IPS-NIHi11 (cell line): ENCODE results near the gene CLSTN1.
"Not testable (repeated sequence)": the region's sequence is repeated elsewhere in the genome, so short reads cannot be mapped to it uniquely, and the experiment has no call there.

ENCODE experiments used
- DNase-seq: peaks from one replicate; pipeline ENCODE4 v3.0.0; 2012; ENCODE audit warnings: mixed read lengths, low spot score

CLSTN1 gene

GRCh38 chr1:9729523-9729922, 94.2 kb downstream of the CLSTN1 start:
- no peak for DNase-seq

GRCh38 chr1:9728451-9729295, 95.1 kb downstream of the CLSTN1 start:
- no peak for DNase-seq

- DNase-seq: no peak
Observed at GRCh38 chr1:9726905-9727595, 96.7 kb downstream of the CLSTN1 start.

- DNase-seq: no peak
Observed at GRCh38 chr1:9726406-9726805, 97.4 kb downstream of the CLSTN1 start.

- DNase-seq: peak; percentile 91
Observed at GRCh38 chr1:9724706-9725476, 98.9 kb downstream of the CLSTN1 start.

GRCh38 chr1:9723926-9724325, 99.8 kb downstream of the CLSTN1 start:
- no peak for DNase-seq

- DNase-seq: no peak
Observed at GRCh38 chr1:9723068-9723805, 100.5 kb downstream of the CLSTN1 start.

- no peak for DNase-seq
Observed at GRCh38 chr1:9722378-9722749, 101.4 kb downstream of the CLSTN1 start.

GRCh38 chr1:9721606-9722377, 102.0 kb downstream of the CLSTN1 start:
- peak; percentile 92 for DNase-seq

GRCh38 chr1:9720785-9721605, 102.8 kb downstream of the CLSTN1 start:
- DNase-seq: no peak

- DNase-seq: no peak
Observed at GRCh38 chr1:9719978-9720722, 103.6 kb downstream of the CLSTN1 start.

- no peak for DNase-seq
Observed at GRCh38 chr1:9718006-9718680, 105.6 kb downstream of the CLSTN1 start.

GRCh38 chr1:9717193-9718005, 106.4 kb downstream of the CLSTN1 start:
- DNase-seq: peak; percentile 55

GRCh38 chr1:9716404-9717192, 107.2 kb downstream of the CLSTN1 start:
- no peak for DNase-seq

- no peak for DNase-seq
Observed at GRCh38 chr1:9715536-9716226, 108.1 kb downstream of the CLSTN1 start.

- DNase-seq: peak; percentile 80
Observed at GRCh38 chr1:9714257-9714718, 109.5 kb downstream of the CLSTN1 start.

GRCh38 chr1:9712767-9713166, 111.0 kb downstream of the CLSTN1 start:
- not testable (repeated sequence) for DNase-seq
